Vagina (tissue), 2 donors: Measurements from ENCODE around the gene DAZAP1.

ENCODE experiments used
- CTCF ChIP-seq, 3 experiments: fragments of 450-650 bp in 2 of 3; fragments of 200-600 bp in 1 of 3; sonication (generic) in 1 of 3; IDR thresholded peaks; one replicate each; pipeline ENCODE4 v1.5.1; 2017 to 2019; ENCODE audit warnings: antibody characterized with exemption in 3 of 3, mild to moderate bottlenecking in 2 of 3, moderate library complexity in 2 of 3
- POLR2A ChIP-seq, 2 donors: fragments of 450-650 bp; IDR thresholded peaks; one replicate each; pipeline ENCODE4 v1.6.1; 2017; ENCODE audit warnings: antibody characterized with exemption in 2 of 2, mild to moderate bottlenecking in 2 of 2, moderate library complexity in 2 of 2
- POLR2AphosphoS5 ChIP-seq, 2 donors: sonication (generic); formaldehyde crosslinking; IDR thresholded peaks; one replicate each; pipeline ENCODE4 v1.9.0; 2017; ENCODE audit warnings: antibody characterized with exemption in 2 of 2, mild to moderate bottlenecking in 2 of 2, low read depth in 1 of 2; ENCODE audit not compliant: insufficient read depth in 1 of 2

- TF ChIP-seq CTCF (IDR thresholded peaks at IDR 0.05) (no peak), POLR2AphosphoS5 (IDR thresholded peaks at IDR 0.05; ENCODE audit: insufficient read depth in 1 of 2, low read depth in 1 of 2) (no peak), POLR2A (IDR thresholded peaks at IDR 0.05) (no peak)
These were observed 15.0 kb upstream of the DAZAP1 start for GRCh38 chr19:1392407-1392806.
